ENCODE results near the gene PAQR3.

The PAQR3 gene

GRCh38 chr4:78971326-78971725, 32.1 kb upstream of the PAQR3 start (continued):
- TF ChIP-seq ZBTB26 (tag by site-specific recombination; optimal IDR thresholded peaks at IDR 0.05): no peak

- TF ChIP-seq ZNF114 (tag by site-specific recombination; IDR thresholded peaks at IDR 0.05): no peak
- no peak for TF ChIP-seq ZNF530 (tag by site-specific recombination; IDR thresholded peaks at IDR 0.05; ENCODE audit: low read depth)
- no peak for TF ChIP-seq ZNF624 (tag by site-specific recombination; IDR thresholded peaks at IDR 0.05)
- TF ChIP-seq ZBTB10 (tag by site-specific recombination; IDR thresholded peaks at IDR 0.05): no peak
- no peak for TF ChIP-seq KLF17 (tag by site-specific recombination; IDR thresholded peaks at IDR 0.05)
- no peak for TF ChIP-seq ZNF362 (tag by site-specific recombination; IDR thresholded peaks at IDR 0.05)
- no peak for TF ChIP-seq ZNF248 (tag by site-specific recombination; IDR thresholded peaks at IDR 0.05)
- ChIA-PET POLR2A (no interaction called here), CTCF (interaction anchor here (1.6 kb wide), 1 partner anchor 10 kb away, joined by 5 read pairs; no protein-coding TSS in a partner anchor)
- no peaks in the 10 kb centered on the region for H3K36me3 ChIP-seq (ENCODE audit: control insufficient read depth in 2 of 2, insufficient read depth in 1 of 2, low read length in 2 of 2)
- H3K4me1 ChIP-seq (ENCODE audit: control insufficient read depth, insufficient read depth, low read length): no peaks in the 10 kb centered on the region
- no peak overlapping the region for H3K27ac ChIP-seq (ENCODE audit: extremely low read depth, low read depth, low read length)
- no peak overlapping the region for H3K4me3 ChIP-seq (ENCODE audit: low read depth, low read length)
- H3K9me3 ChIP-seq (ENCODE audit: control insufficient read depth, insufficient read depth, low read depth, low read length): no peaks in the 10 kb centered on the region
Observed at GRCh38 chr4:78962597-78963115, 23.4 kb upstream of the PAQR3 start.

GRCh38 chr4:78960926-78961325, 21.7 kb upstream of the PAQR3 start:
- H3K27ac ChIP-seq (ENCODE audit: extremely low read depth, low read depth, low read length): no peak overlapping the region
- no peaks in the 10 kb centered on the region for H3K36me3 ChIP-seq (ENCODE audit: control insufficient read depth in 2 of 2, insufficient read depth in 1 of 2, low read length in 2 of 2)
- ChIA-PET POLR2A (no interaction called here), CTCF (no interaction called here)
- no peaks in the 10 kb centered on the region for H3K4me1 ChIP-seq (ENCODE audit: control insufficient read depth, insufficient read depth, low read length)
- TF ChIP-seq ZNF48 (tag by site-specific recombination; IDR thresholded peaks at IDR 0.05) (no peak), ZNF510 (tag by site-specific recombination; IDR thresholded peaks at IDR 0.05; ENCODE audit: insufficient replicate concordance) (no peak), ZNF24 (tag by site-specific recombination; IDR thresholded peaks at IDR 0.05) (no peak), ZSCAN4 (tag by site-specific recombination; IDR thresholded peaks at IDR 0.05) (no peak), ZNF558 (tag by site-specific recombination; IDR thresholded peaks at IDR 0.05) (no peak), ZNF341 (tag by site-specific recombination; IDR thresholded peaks at IDR 0.05; ENCODE audit: low read depth) (no peak), ZFP37 (tag by site-specific recombination; IDR thresholded peaks at IDR 0.05) (no peak), ZNF426 (tag by site-specific recombination; IDR thresholded peaks at IDR 0.05) (no peak), ZIC2 (tag by site-specific recombination; IDR thresholded peaks at IDR 0.05) (no peak)
- H3K4me3 ChIP-seq (ENCODE audit: low read depth, low read length): no peak overlapping the region
- no peaks in the 10 kb centered on the region for H3K9me3 ChIP-seq (ENCODE audit: control insufficient read depth, insufficient read depth, low read depth, low read length)

Measured in HEK293 (cell line).